HG03108 (cell line): Measurements from ENCODE around the gene RMC1.

Source experiments
- ATAC-seq: cut with Tn5 transposase; IDR thresholded peaks from one replicate; pipeline ENCODE4 v1.9.1; 2021; ENCODE audit warnings: moderate library complexity; ENCODE audit not compliant: unreplicated experiment

RMC1 gene

DNA sequence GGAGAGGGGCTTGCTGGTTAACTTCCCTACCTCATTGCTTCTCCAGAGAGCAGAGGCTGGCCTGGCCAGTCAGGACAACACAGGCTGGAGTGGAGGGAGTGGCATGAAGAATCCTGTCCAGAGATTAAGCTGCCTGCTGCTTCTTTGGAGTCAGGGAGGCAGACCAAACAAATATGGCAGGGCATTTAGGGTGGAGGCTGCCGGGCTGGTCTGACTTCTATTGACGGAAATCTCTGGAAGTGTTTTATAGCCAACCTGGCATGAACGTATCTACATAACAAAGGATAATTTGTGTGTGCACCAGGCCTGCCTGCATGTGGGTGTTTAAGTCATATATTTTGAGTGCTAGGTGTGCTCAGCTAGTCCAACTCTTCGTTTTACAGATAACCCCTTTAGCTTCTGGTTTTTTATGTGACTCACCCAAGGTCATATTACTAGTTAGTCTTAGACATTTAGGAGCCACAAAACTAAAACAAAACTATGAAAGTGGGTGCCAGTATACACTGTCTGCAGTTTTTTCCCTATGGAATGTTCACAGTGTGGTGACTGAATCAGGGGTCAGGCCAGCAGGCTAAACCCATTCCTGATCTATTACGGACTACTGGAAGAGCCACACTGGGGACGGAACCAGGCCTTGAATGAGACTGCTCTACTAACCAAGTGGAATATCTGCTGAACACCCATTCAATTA lies 77.5 kb downstream of the RMC1 start:
- no peak for ATAC-seq
